ENCODE measurements around the gene DEK. TPM values are rescaled to one million over a fixed set of nuclear protein-coding genes. Genes with fewer than 3 reads are reported as not detected.

DEK gene
- total RNA-seq, 1 experiment from 2014 or later, result 108 TPM

DNA sequence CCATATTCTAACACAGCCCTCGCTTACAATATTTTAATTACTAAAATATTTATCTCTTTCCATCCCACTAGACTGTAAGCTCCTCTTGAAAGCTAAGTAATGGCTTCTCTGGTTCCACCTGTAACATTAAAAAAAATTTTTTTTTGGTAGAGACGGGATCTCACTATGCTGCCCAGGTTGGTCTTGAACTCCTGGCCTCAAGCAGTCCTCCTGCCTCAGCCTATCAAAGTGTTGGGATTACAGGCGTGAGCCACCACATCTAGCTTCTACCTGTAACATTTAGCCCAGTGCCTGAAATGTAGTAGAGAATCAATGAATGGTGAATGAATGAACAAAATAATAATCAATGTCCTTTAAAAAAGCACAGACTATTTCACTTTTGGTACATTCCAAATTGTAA is 28.8 kb downstream of the DEK start:
- H3K4me1 ChIP-seq (ENCODE audit: control insufficient read depth in 1 of 2, insufficient read depth in 2 of 2, low read length in 2 of 2), result no peaks in the 10 kb centered on the region
- H2AFZ ChIP-seq (ENCODE audit: low read depth, low read length, poor library complexity, severe bottlenecking), result no peak overlapping the region
- H3K4me3 ChIP-seq (replicated peaks in 1 of 2; ENCODE audit: low read depth in 1 of 2, low read length in 2 of 2), result no peak overlapping the region
- H3K9me2 ChIP-seq (ENCODE audit: insufficient read depth), result no peaks in the 10 kb centered on the region
- no peak for TF ChIP-seq ZNF274 (IDR thresholded peaks at IDR 0.05; ENCODE audit: low read depth, low read length)
- no peak for TF ChIP-seq ZBTB33 (IDR thresholded peaks at IDR 0.05; ENCODE audit: extremely low read depth, insufficient replicate concordance, low read length)
- no peak for TF ChIP-seq EGR1 (IDR thresholded peaks at IDR 0.05; ENCODE audit: low read depth)
- TF ChIP-seq JUND (IDR thresholded peaks at IDR 0.05), result no peak
- no peak for TF ChIP-seq POLR2AphosphoS5 (IDR thresholded peaks at IDR 0.05; ENCODE audit: low read depth, low read length)
- TF ChIP-seq MAX (IDR thresholded peaks at IDR 0.05), result no peak
- no peak for TF ChIP-seq EZH2 (IDR thresholded peaks at IDR 0.05)
- TF ChIP-seq YY1 (IDR thresholded peaks at IDR 0.05; ENCODE audit: extremely low read depth, insufficient replicate concordance, low read depth, low read length), result no peak
- no peak for TF ChIP-seq EZH2phosphoT487 (IDR thresholded peaks at IDR 0.05; ENCODE audit: borderline replicate concordance)
- TF ChIP-seq, protein P1, sequence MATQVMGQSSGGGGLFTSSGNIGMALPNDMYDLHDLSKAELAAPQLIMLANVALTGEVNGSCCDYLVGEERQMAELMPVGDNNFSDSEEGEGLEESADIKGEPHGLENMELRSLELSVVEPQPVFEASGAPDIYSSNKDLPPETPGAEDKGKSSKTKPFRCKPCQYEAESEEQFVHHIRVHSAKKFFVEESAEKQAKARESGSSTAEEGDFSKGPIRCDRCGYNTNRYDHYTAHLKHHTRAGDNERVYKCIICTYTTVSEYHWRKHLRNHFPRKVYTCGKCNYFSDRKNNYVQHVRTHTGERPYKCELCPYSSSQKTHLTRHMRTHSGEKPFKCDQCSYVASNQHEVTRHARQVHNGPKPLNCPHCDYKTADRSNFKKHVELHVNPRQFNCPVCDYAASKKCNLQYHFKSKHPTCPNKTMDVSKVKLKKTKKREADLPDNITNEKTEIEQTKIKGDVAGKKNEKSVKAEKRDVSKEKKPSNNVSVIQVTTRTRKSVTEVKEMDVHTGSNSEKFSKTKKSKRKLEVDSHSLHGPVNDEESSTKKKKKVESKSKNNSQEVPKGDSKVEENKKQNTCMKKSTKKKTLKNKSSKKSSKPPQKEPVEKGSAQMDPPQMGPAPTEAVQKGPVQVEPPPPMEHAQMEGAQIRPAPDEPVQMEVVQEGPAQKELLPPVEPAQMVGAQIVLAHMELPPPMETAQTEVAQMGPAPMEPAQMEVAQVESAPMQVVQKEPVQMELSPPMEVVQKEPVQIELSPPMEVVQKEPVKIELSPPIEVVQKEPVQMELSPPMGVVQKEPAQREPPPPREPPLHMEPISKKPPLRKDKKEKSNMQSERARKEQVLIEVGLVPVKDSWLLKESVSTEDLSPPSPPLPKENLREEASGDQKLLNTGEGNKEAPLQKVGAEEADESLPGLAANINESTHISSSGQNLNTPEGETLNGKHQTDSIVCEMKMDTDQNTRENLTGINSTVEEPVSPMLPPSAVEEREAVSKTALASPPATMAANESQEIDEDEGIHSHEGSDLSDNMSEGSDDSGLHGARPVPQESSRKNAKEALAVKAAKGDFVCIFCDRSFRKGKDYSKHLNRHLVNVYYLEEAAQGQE (IDR thresholded peaks at IDR 0.05; ENCODE audit: low read depth), result no peak
- TF ChIP-seq SRF (IDR thresholded peaks at IDR 0.05; ENCODE audit: low read depth), result no peak
- ChIA-PET RAD21 (ENCODE audit: low non-redundant PET in 1 of 2, low total read pairs in 2 of 2, uncharacterized antibody in 2 of 2, unreplicated experiment in 2 of 2) (no interaction called here), POLR2A (no interaction called here), CTCF (no interaction called here)
- no peak for DNase-seq (ENCODE audit: low read depth, low spot score)
- H3K4me2 ChIP-seq (ENCODE audit: low read length), result no peak overlapping the region
- no peaks in the 10 kb centered on the region for H3K9me3 ChIP-seq (ENCODE audit: control insufficient read depth in 1 of 2, insufficient read depth in 1 of 2, low read depth in 1 of 2, low read length in 2 of 2)
- ATAC-seq, result no peak
- peaks cover 92% of the 10 kb centered on the region for H3K79me2 ChIP-seq (ENCODE audit: insufficient read depth, low read length)
- H4K20me1 ChIP-seq (ENCODE audit: insufficient read depth), result peaks cover 12% of the 10 kb centered on the region; the same call in 1 of the 2 replicates
- H3K9ac ChIP-seq (ENCODE audit: low read length), result no peak overlapping the region
- intact Hi-C loops (cut with micrococcal nuclease), result no loop called here
- H3K36me3 ChIP-seq (ENCODE audit: control insufficient read depth in 1 of 2, insufficient read depth in 2 of 2, low read length in 2 of 2), result peaks cover 32 to 47% of the 10 kb centered on the region in 2 experiments
- BruUV-seq (replicated peaks), result no TSS peak
- H3K27ac ChIP-seq (ENCODE audit: low read depth, low read length), result no peak overlapping the region
- no peaks in the 10 kb centered on the region for H3K27me3 ChIP-seq (ENCODE audit: insufficient read depth, low read length)

All from HCT116 (cell line).